K562 (cell line): Measurements from ENCODE around the gene FAM186B. TPM values are rescaled to one million over a fixed set of nuclear protein-coding genes. Genes with fewer than 3 reads are reported as not detected.

Experiments
- EGR1 ChIP-seq: fragments of 450-650 bp; conservative IDR thresholded peaks from 2 replicates; pipeline ENCODE4 v1.6.1; 2017; ENCODE audit warnings: mild to moderate bottlenecking
- HNRNPL ChIP-seq: fragments of 200-400 bp; formaldehyde crosslinking; IDR thresholded peaks from 2 replicates; pipeline ENCODE4 v1.6.1; 2017; ENCODE audit warnings: low read depth, mild to moderate bottlenecking, low read length
- IRF2 ChIP-seq: sonication (generic); formaldehyde crosslinking; IDR thresholded peaks from 2 replicates; pipeline ENCODE4 v1.8.1; 2022; ENCODE audit warnings: mild to moderate bottlenecking, missing genetic modification reagents
- JUND ChIP-seq, 2 experiments: IDR thresholded peaks; 2 replicates in 1 of 2; 3 replicates in 1 of 2; pipeline ENCODE4 v1.6.1; 2011; ENCODE audit warnings: borderline replicate concordance in 2 of 2, low read depth in 2 of 2, low read length in 2 of 2, improper control_type of control experiment in 1 of 2, missing biosample characterization in 1 of 2, missing genetic modification characterization in 1 of 2, missing genetic modification reagents in 1 of 2
- KLF16 ChIP-seq: IDR thresholded peaks from 2 replicates; pipeline ENCODE4 v1.6.1; 2016; ENCODE audit warnings: antibody characterized with exemption
- MXI1 ChIP-seq: IDR thresholded peaks from 2 replicates; pipeline ENCODE4 v1.6.1; 2011; ENCODE audit warnings: low read depth, mild to moderate bottlenecking, improper control_type of control experiment, low read length
- MYC ChIP-seq, 2 experiments: fragments of 250-450 bp in 1 of 2; sonication (Bioruptor Pico) in 1 of 2; IDR thresholded peaks; 2 replicates each; pipeline versions ENCODE4 v1.5.1 to v1.6.1; 2012 to 2021; ENCODE audit warnings: low read depth in 2 of 2, borderline replicate concordance in 1 of 2, improper control_type of control experiment in 1 of 2, low read length in 1 of 2, mild to moderate bottlenecking in 1 of 2, moderate library complexity in 1 of 2
- NCOA6 ChIP-seq: fragments of 450-650 bp; IDR thresholded peaks from 2 replicates; pipeline ENCODE4 v1.6.1; 2017; ENCODE audit warnings: mild to moderate bottlenecking
- SIN3B ChIP-seq: fragments of 450-650 bp; IDR thresholded peaks from 2 replicates; pipeline ENCODE4 v1.6.1; 2017; ENCODE audit warnings: low read depth, mild to moderate bottlenecking, moderate library complexity
- SP1 ChIP-seq: sonication (generic); formaldehyde crosslinking; IDR thresholded peaks from 2 replicates; pipeline ENCODE4 v1.8.1; 2022; ENCODE audit warnings: mild to moderate bottlenecking, missing genetic modification reagents
- TGIF2 ChIP-seq: sonication (generic); formaldehyde crosslinking; IDR thresholded peaks from 2 replicates; pipeline ENCODE4 v1.8.1; 2022; ENCODE audit warnings: mild to moderate bottlenecking, missing genetic modification reagents, moderate library complexity
- ZNF175 ChIP-seq: fragments of 200-800 bp; sonication (Bioruptor generic); IDR thresholded peaks from 2 replicates; pipeline ENCODE4 v1.6.1; 2016; ENCODE audit warnings: low read depth, mild to moderate bottlenecking, missing genetic modification characterization, missing compliant biosample characterization
- ZNF707 ChIP-seq: fragments of 250-450 bp; sonication (Bioruptor Pico); conservative IDR thresholded peaks from 2 replicates; pipeline ENCODE4 v1.8.0; 2022; ENCODE audit warnings: inconsistent platforms, mild to moderate bottlenecking, moderate library complexity
- polyA plus RNA-seq, 8 experiments: library from polyadenylated mRNA; depleted of rRNA in 4 of 8; stranded (reverse) in 5 of 8; unstranded in 3 of 8; fragments of >200 nt; fragmentation: Nextera tagmentation in 2 of 8; fragmentation: Illumina TruSeq in 1 of 8; extraction: Ambion mirVana in 2 of 8; extraction: Trizol in 1 of 8; gene quantifications; 2 replicates each; pipeline versions ENCODE4 v1.2.1 to v1.2.3, GENCODE V29; 2011 to 2014; ENCODE audit warnings: inconsistent platforms in 1 of 8, missing spikeins in 1 of 8
- total RNA-seq, 7 experiments: library from RNA; depleted of rRNA in 6 of 7; stranded (reverse); fragments of >200 nt in 6 of 7; fragmentation: Illumina TruSeq in 2 of 7; extraction: Trizol in 2 of 7; gene quantifications; 2 replicates each; pipeline versions ENCODE4 v1.2.1 to v1.2.3, GENCODE V29; 2011 to 2021; ENCODE audit warnings: low replicate concordance in 1 of 7
- TF ChIP-seq, protein P1 (sequence below): fragments of 200-800 bp; sonication (Bioruptor generic); IDR thresholded peaks from 2 replicates; pipeline ENCODE4 v1.6.1; 2017; ENCODE audit warnings: missing genetic modification characterization, missing compliant biosample characterization
- TF ChIP-seq, protein P2 (sequence below): sonication (generic); formaldehyde crosslinking; IDR thresholded peaks from 2 replicates; pipeline ENCODE4 v1.8.0; 2022; ENCODE audit warnings: missing genetic modification reagents, mild to moderate bottlenecking, borderline replicate concordance
- TF ChIP-seq, protein P3 (sequence below), 2 experiments: fragments of 450-650 bp; IDR thresholded peaks; 2 replicates each; pipeline ENCODE4 v1.6.1; 2016; ENCODE audit warnings: mild to moderate bottlenecking in 2 of 2, borderline replicate concordance in 1 of 2, low read depth in 1 of 2, moderate library complexity in 1 of 2

FAM186B gene
- total and polyA plus RNA-seq, 9 of the 15 experiments (the other 6 are each of a cell fraction or from before 2014, with no cell fraction given): 0.07 to 0.42 (median 0.15) TPM

DNA sequence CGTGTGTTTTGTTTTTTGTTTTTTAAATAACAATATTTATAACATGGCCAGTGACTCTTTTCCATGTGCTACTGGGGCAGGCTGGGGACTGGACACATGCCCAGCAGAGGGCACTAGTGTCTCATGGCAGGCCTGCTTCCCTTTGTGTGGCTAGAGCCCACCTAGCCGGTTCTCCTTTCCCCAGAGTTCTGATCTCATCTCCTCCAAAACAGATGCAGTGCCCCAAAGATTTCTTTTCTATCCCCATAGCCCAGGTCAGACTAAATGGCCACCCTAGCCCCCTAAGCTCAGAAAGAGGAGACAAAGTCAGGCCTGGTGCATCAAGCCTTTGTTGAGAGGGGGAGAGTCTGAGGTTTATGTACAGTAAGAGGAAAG lies 39.2 kb upstream of the FAM186B start (continued):
- TF ChIP-seq, protein P1, sequence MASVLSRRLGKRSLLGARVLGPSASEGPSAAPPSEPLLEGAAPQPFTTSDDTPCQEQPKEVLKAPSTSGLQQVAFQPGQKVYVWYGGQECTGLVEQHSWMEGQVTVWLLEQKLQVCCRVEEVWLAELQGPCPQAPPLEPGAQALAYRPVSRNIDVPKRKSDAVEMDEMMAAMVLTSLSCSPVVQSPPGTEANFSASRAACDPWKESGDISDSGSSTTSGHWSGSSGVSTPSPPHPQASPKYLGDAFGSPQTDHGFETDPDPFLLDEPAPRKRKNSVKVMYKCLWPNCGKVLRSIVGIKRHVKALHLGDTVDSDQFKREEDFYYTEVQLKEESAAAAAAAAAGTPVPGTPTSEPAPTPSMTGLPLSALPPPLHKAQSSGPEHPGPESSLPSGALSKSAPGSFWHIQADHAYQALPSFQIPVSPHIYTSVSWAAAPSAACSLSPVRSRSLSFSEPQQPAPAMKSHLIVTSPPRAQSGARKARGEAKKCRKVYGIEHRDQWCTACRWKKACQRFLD (CRISPR knock-in tag): no peak
- TF ChIP-seq, protein P2, sequence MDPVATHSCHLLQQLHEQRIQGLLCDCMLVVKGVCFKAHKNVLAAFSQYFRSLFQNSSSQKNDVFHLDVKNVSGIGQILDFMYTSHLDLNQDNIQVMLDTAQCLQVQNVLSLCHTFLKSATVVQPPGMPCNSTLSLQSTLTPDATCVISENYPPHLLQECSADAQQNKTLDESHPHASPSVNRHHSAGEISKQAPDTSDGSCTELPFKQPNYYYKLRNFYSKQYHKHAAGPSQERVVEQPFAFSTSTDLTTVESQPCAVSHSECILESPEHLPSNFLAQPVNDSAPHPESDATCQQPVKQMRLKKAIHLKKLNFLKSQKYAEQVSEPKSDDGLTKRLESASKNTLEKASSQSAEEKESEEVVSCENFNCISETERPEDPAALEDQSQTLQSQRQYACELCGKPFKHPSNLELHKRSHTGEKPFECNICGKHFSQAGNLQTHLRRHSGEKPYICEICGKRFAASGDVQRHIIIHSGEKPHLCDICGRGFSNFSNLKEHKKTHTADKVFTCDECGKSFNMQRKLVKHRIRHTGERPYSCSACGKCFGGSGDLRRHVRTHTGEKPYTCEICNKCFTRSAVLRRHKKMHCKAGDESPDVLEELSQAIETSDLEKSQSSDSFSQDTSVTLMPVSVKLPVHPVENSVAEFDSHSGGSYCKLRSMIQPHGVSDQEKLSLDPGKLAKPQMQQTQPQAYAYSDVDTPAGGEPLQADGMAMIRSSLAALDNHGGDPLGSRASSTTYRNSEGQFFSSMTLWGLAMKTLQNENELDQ (CRISPR knock-in tag): no peak
- TF ChIP-seq, protein P3, sequence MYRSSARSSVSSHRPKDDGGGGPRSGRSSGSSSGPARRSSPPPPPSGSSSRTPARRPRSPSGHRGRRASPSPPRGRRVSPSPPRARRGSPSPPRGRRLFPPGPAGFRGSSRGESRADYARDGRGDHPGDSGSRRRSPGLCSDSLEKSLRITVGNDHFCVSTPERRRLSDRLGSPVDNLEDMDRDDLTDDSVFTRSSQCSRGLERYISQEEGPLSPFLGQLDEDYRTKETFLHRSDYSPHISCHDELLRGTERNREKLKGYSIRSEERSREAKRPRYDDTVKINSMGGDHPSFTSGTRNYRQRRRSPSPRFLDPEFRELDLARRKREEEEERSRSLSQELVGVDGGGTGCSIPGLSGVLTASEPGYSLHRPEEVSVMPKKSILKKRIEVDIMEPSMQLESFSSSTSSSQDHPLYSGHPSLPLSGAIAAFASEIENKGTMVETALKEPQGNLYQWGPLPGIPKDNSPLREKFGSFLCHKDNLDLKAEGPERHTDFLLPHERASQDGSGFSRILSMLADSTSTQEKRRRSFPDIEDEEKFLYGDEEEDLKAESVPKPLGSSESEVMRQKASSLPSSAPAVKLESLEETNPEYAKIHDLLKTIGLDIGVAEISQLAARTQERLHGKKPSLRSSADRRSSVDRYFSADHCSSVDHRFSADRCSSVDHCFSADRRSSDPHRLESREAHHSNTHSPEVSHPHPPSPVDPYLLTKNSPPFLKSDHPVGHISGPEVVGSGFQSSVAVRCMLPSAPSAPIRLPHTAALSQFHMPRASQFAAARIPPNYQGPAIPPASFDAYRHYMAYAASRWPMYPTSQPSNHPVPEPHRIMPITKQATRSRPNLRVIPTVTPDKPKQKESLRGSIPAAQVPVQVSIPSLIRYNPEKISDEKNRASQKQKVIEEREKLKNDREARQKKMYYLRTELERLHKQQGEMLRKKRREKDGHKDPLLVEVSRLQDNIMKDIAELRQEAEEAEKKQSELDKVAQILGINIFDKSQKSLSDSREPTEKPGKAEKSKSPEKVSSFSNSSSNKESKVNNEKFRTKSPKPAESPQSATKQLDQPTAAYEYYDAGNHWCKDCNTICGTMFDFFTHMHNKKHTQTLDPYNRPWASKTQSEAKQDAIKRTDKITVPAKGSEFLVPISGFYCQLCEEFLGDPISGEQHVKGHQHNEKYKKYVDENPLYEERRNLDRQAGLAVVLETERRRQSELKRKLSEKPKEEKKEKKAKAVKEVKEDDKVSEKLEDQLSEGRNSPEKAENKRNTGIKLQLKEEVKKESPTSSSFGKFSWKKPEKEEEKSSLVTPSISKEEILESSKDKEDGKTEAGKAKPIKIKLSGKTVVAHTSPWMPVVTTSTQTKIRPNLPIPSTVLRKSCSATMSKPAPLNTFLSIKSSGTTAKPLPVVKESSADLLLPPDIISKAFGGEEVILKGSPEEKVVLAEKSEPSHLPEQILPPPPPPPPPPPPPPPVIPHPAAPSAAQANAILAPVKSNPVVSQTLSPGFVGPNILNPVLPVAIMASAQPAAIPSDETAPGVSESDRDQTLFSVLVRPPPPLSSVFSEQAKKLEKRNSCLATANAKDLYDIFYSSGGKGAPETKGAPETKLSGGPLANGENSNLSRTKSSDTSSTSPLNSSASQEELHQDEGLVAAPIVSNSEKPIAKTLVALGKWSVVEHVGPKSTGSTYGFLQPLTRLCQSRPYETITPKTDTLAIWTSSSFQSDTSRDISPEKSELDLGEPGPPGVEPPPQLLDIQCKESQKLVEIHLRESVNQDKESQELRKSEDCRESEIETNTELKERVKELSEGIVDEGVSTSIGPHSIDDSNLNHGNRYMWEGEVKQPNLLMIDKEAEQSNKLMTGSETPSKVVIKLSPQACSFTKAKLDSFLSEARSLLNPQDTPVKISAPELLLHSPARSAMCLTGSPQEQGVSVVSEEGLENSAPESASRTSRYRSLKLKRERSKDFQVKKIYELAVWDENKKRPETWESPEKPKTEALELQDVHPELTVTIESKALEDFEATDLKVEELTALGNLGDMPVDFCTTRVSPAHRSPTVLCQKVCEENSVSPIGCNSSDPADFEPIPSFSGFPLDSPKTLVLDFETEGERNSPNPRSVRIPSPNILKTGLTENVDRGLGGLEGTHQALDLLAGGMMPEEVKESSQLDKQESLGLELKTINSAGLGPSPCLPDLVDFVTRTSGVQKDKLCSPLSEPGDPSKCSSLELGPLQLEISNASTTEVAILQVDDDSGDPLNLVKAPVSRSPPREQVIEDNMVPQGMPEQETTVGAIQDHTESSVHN (IDR thresholded peaks at IDR 0.05; ENCODE audit: borderline replicate concordance in 1 of 2, low read depth in 1 of 2): no peak
- TF ChIP-seq IRF2 (CRISPR knock-in tag) (no peak), KLF16 (no peak), TGIF2 (CRISPR knock-in tag) (no peak), JUND (IDR thresholded peaks at IDR 0.05; ENCODE audit: borderline replicate concordance, low read depth, low read length) (peak; percentile 39; the same call in 1 of the 2 replicates), JUND (tag; IDR thresholded peaks at IDR 0.05; ENCODE audit: borderline replicate concordance, low read depth, low read length) (no peak), ZNF175 (CRISPR knock-in tag) (no peak), EGR1 (no peak), SIN3B (no peak), ZNF707 (no peak), MXI1 (no peak), MYC (IDR thresholded peaks at IDR 0.05; ENCODE audit: low read depth, low read length) (peak; percentile 85), MYC (CRISPR knock-in tag; IDR thresholded peaks at IDR 0.05; ENCODE audit: borderline replicate concordance, low read depth) (no peak), NCOA6 (no peak), SP1 (CRISPR knock-in tag) (no peak), HNRNPL (no peak)
